SU-DHL-6 (cell line): Measurements from ENCODE around the gene SYNGR2.
"Not testable (repeated sequence)": the region's sequence is repeated elsewhere in the genome, so short reads cannot be mapped to it uniquely, and the experiment has no call there.

ENCODE experiments used
- EZH2phosphoT487 ChIP-seq: fragments of 200-600 bp; sonication (generic), shearing (Covaris generic); conservative IDR thresholded peaks from 2 replicates; pipeline ENCODE4 v1.6.1; 2018; ENCODE audit warnings: mild to moderate bottlenecking, antibody characterized with exemption, low read length, moderate library complexity, mixed read lengths
- TF ChIP-seq, protein P1 (sequence below): fragments of 200-600 bp; sonication (generic); IDR thresholded peaks from one replicate; pipeline ENCODE4 v1.5.1; 2017; ENCODE audit warnings: antibody characterized with exemption, mild to moderate bottlenecking, low read length, moderate library complexity; ENCODE audit not compliant: insufficient read depth, poor library complexity, severe bottlenecking

DNA sequence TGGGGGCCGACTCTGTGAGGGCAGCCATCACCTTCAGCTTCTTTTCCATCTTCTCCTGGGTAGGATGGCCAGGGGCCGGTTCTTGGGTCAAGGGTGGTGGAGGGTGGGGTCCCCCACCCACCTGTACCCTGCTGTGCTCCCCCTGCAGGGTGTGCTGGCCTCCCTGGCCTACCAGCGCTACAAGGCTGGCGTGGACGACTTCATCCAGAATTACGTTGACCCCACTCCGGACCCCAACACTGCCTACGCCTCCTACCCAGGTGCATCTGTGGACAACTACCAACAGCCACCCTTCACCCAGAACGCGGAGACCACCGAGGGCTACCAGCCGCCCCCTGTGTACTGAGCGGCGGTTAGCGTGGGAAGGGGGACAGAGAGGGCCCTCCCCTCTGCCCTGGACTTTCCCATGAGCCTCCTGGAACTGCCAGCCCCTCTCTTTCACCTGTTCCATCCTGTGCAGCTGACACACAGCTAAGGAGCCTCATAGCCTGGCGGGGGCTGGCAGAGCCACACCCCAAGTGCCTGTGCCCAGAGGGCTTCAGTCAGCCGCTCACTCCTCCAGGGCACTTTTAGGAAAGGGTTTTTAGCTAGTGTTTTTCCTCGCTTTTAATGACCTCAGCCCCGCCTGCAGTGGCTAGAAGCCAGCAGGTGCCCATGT, 3.3 kb downstream of the SYNGR2 start:
- TF ChIP-seq, protein P1, sequence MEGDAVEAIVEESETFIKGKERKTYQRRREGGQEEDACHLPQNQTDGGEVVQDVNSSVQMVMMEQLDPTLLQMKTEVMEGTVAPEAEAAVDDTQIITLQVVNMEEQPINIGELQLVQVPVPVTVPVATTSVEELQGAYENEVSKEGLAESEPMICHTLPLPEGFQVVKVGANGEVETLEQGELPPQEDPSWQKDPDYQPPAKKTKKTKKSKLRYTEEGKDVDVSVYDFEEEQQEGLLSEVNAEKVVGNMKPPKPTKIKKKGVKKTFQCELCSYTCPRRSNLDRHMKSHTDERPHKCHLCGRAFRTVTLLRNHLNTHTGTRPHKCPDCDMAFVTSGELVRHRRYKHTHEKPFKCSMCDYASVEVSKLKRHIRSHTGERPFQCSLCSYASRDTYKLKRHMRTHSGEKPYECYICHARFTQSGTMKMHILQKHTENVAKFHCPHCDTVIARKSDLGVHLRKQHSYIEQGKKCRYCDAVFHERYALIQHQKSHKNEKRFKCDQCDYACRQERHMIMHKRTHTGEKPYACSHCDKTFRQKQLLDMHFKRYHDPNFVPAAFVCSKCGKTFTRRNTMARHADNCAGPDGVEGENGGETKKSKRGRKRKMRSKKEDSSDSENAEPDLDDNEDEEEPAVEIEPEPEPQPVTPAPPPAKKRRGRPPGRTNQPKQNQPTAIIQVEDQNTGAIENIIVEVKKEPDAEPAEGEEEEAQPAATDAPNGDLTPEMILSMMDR = not testable (repeated sequence)
- not testable (repeated sequence) for TF ChIP-seq EZH2phosphoT487
